COLO829 (cell line): ENCODE results near the gene REEP1.
A peak's percentile ranks its signal among the peaks of the same experiment; 100 is the strongest.

Experiments
- DNase-seq: peaks from one replicate; pipeline ENCODE4 v3.0.0; 2012; ENCODE audit warnings: low spot score

REEP1 gene

GRCh38 chr2:86305915-86306254, 31.5 kb downstream of the REEP1 start:
- DNase-seq: no peak

GRCh38 chr2:86305195-86305914, 32.1 kb downstream of the REEP1 start:
- no peak for DNase-seq

GRCh38 chr2:86304416-86304815, 33.0 kb downstream of the REEP1 start:
- DNase-seq: no peak

- peak; percentile 68 for DNase-seq
Observed at GRCh38 chr2:86302320-86302719, 35.1 kb downstream of the REEP1 start.

- peak; percentile 42 for DNase-seq
Observed at GRCh38 chr2:86301711-86302202, 35.7 kb downstream of the REEP1 start.

GRCh38 chr2:86301009-86301408, 36.4 kb downstream of the REEP1 start:
- peak; percentile 26 for DNase-seq

GRCh38 chr2:86300496-86300895, 36.9 kb downstream of the REEP1 start:
- DNase-seq: peak; percentile 60

GRCh38 chr2:86298411-86299390, 38.7 kb downstream of the REEP1 start:
- DNase-seq: peak; percentile 65

GRCh38 chr2:86297382-86298147, 39.9 kb downstream of the REEP1 start:
- no peak for DNase-seq

- DNase-seq: no peak
Observed at GRCh38 chr2:86296947-86297346, 40.5 kb downstream of the REEP1 start.

GRCh38 chr2:86295066-86295465, 42.4 kb downstream of the REEP1 start:
- no peak for DNase-seq

GRCh38 chr2:86293612-86294011, 43.8 kb downstream of the REEP1 start:
- DNase-seq: no peak

GRCh38 chr2:86292571-86293515, 44.6 kb downstream of the REEP1 start:
- DNase-seq: no peak

- no peak for DNase-seq
Observed at GRCh38 chr2:86291328-86291662, 46.1 kb downstream of the REEP1 start.

GRCh38 chr2:86290596-86291327, 46.7 kb downstream of the REEP1 start:
- no peak for DNase-seq

GRCh38 chr2:86286516-86286915, 50.9 kb downstream of the REEP1 start:
- no peak for DNase-seq

- DNase-seq: no peak
Observed at GRCh38 chr2:86285981-86286380, 51.4 kb downstream of the REEP1 start.

GRCh38 chr2:86285571-86285970, 51.9 kb downstream of the REEP1 start:
- no peak for DNase-seq

GRCh38 chr2:86284987-86285386, 52.4 kb downstream of the REEP1 start:
- DNase-seq: no peak

- no peak for DNase-seq
Observed at GRCh38 chr2:86284401-86284841, 53.0 kb downstream of the REEP1 start.
